Skeletal muscle satellite cell (primary cell): ENCODE data around the gene COL19A1.

Experiments
- H3K27me3 ChIP-seq: 2 replicates; pipeline ENCODE4 v1.7.0; 2013; ENCODE audit warnings: low read length; ENCODE audit not compliant: control insufficient read depth, insufficient read depth
- H3K36me3 ChIP-seq: 2 replicates; pipeline ENCODE4 v1.7.0; 2013; ENCODE audit warnings: mild to moderate bottlenecking, control low read depth, low read length; ENCODE audit not compliant: insufficient read depth
- H3K4me1 ChIP-seq: 2 replicates; pipeline ENCODE4 v1.7.0; 2013; ENCODE audit warnings: low read length; ENCODE audit not compliant: control insufficient read depth, insufficient read depth
- H3K4me2 ChIP-seq: 2 replicates; pipeline ENCODE4 v1.7.0; 2013; ENCODE audit warnings: mild to moderate bottlenecking, low read length
- H3K4me3 ChIP-seq: 2 replicates; pipeline ENCODE4 v1.7.0; 2013; ENCODE audit warnings: low read length
- H3K9ac ChIP-seq: 2 replicates; pipeline ENCODE4 v1.7.0; 2013; ENCODE audit warnings: mild to moderate bottlenecking, low read depth, low read length, moderate library complexity
- H3K9me3 ChIP-seq: replicated peaks from 2 replicates; pipeline ENCODE4 v1.7.0; 2013; ENCODE audit warnings: mild to moderate bottlenecking, control low read depth, low read length

Gene COL19A1

GRCh38 chr6:70183538-70183937 is 317.2 kb downstream of the COL19A1 start:
- no peaks in the 10 kb centered on the region for H3K9me3 ChIP-seq
- H3K4me2 ChIP-seq: no peak overlapping the region
- H3K4me1 ChIP-seq: no peaks in the 10 kb centered on the region
- H3K9ac ChIP-seq: no peak overlapping the region
- no peaks in the 10 kb centered on the region for H3K27me3 ChIP-seq
- H3K4me3 ChIP-seq: no peak overlapping the region
- H3K36me3 ChIP-seq: no peaks in the 10 kb centered on the region

DNA sequence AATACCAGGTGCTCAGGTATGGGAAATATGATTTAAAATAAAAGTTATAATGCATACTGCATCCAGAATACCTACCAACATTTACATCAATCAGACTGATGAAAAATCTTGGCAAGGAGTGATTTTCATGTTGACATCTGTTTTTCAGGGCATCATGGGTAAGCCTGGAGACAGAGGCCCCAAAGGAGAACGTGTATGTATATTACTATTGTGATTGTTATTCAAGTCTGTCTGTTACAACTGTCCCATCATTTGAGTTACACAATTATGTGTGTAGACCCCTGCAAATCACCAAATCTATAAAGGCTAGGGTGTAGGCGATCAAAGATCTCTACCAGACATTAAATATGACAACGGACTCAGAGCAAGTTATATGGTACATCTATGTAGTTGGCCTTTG is 318.4 kb downstream of the COL19A1 start:
- Histone ChIP-seq H3K9me3 (no peaks in the 10 kb centered on the region), H3K4me1 (no peaks in the 10 kb centered on the region), H3K36me3 (no peaks in the 10 kb centered on the region), H3K4me3 (no peak overlapping the region), H3K27me3 (no peaks in the 10 kb centered on the region), H3K4me2 (no peak overlapping the region), H3K9ac (no peak overlapping the region)

DNA sequence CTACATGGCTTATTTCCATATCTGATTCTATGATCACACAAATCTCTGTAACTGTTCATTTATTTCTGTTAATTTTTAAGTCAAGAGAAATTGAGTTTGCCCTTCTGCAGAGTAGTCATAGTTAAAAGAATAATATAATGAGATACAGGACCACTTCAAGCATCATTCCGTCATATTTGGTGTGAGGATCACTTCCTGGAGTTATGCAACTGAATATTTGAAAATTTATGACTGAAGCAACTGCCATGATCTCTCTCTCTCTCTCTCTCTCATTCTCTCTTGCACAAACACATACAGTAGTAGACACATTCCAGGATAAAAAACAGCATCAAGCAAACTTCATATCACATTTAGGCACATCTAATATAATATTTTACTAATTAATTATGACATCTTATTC is 320.1 kb downstream of the COL19A1 start:
- Histone ChIP-seq H3K4me3 (no peak overlapping the region), H3K36me3 (no peaks in the 10 kb centered on the region), H3K4me2 (no peak overlapping the region), H3K9ac (no peak overlapping the region), H3K9me3 (no peaks in the 10 kb centered on the region), H3K4me1 (no peaks in the 10 kb centered on the region), H3K27me3 (no peaks in the 10 kb centered on the region)

- H3K4me3 ChIP-seq: no peak overlapping the region
- H3K36me3 ChIP-seq: no peaks in the 10 kb centered on the region
- H3K4me1 ChIP-seq: no peaks in the 10 kb centered on the region
- no peaks in the 10 kb centered on the region for H3K9me3 ChIP-seq
- H3K4me2 ChIP-seq: no peak overlapping the region
- peaks cover under 1% of the 10 kb centered on the region for H3K27me3 ChIP-seq
- H3K9ac ChIP-seq: no peak overlapping the region
Measured at GRCh38 chr6:70188202-70188601, 321.8 kb downstream of the COL19A1 start.

- H3K4me1 ChIP-seq: no peaks in the 10 kb centered on the region
- no peak overlapping the region for H3K9ac ChIP-seq
- peaks cover 8% of the 10 kb centered on the region for H3K27me3 ChIP-seq
- H3K4me3 ChIP-seq: no peak overlapping the region
- no peak overlapping the region for H3K4me2 ChIP-seq
- H3K9me3 ChIP-seq: no peaks in the 10 kb centered on the region
- H3K36me3 ChIP-seq: no peaks in the 10 kb centered on the region
Measured at GRCh38 chr6:70194421-70194820, 328.1 kb downstream of the COL19A1 start.

GRCh38 chr6:70196531-70196930 is 330.2 kb downstream of the COL19A1 start:
- Histone ChIP-seq H3K4me2 (no peak overlapping the region), H3K9me3 (no peaks in the 10 kb centered on the region), H3K4me1 (no peaks in the 10 kb centered on the region), H3K4me3 (no peak overlapping the region), H3K36me3 (no peaks in the 10 kb centered on the region), H3K9ac (no peak overlapping the region), H3K27me3 (peaks cover 8% of the 10 kb centered on the region)

GRCh38 chr6:70198785-70199184 is 332.4 kb downstream of the COL19A1 start:
- H3K36me3 ChIP-seq: no peaks in the 10 kb centered on the region
- H3K27me3 ChIP-seq: peaks cover 16% of the 10 kb centered on the region
- H3K4me3 ChIP-seq: no peak overlapping the region
- no peaks in the 10 kb centered on the region for H3K4me1 ChIP-seq
- H3K4me2 ChIP-seq: no peak overlapping the region
- no peaks in the 10 kb centered on the region for H3K9me3 ChIP-seq
- H3K9ac ChIP-seq: no peak overlapping the region

- H3K4me3 ChIP-seq: no peak overlapping the region
- no peaks in the 10 kb centered on the region for H3K36me3 ChIP-seq
- no peak overlapping the region for H3K4me2 ChIP-seq
- H3K27me3 ChIP-seq: peaks cover 23% of the 10 kb centered on the region
- no peaks in the 10 kb centered on the region for H3K4me1 ChIP-seq
- H3K9ac ChIP-seq: no peak overlapping the region
- H3K9me3 ChIP-seq: no peaks in the 10 kb centered on the region
Measured at GRCh38 chr6:70208235-70208790, 342.0 kb downstream of the COL19A1 start.

GRCh38 chr6:70210462-70210861 is 344.1 kb downstream of the COL19A1 start:
- no peak overlapping the region for H3K4me3 ChIP-seq
- no peaks in the 10 kb centered on the region for H3K4me1 ChIP-seq
- H3K9me3 ChIP-seq: no peaks in the 10 kb centered on the region
- H3K9ac ChIP-seq: no peak overlapping the region
- no peak overlapping the region for H3K4me2 ChIP-seq
- no peaks in the 10 kb centered on the region for H3K36me3 ChIP-seq
- peaks cover 30% of the 10 kb centered on the region for H3K27me3 ChIP-seq

DNA sequence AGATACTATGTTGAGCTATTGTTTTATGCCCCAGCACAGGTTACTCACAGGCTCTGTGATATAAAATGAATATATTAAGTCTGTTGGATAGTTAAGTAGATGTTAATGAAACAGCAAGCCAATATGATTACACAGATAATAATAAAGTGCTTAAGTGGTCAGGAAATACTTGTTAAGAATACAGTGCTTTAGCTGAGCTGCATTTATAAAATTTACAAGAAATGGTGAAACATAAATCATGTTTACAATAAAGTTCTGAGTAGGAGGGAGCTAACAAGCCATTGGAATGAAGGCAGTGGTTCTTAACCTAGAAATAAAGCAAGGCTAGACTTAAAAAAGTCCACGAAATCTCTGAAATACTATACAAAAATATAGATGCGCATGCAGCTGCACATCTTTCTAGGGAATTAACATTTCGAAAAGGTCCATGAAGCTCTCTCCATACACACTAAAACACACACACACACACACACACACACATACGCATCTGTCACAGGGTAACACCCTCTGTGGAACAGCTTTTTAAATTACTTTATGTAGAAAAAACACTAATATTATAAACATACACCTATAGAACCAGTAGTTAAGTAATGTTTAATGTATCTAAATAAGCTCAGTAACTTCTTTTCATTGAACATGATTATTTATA is 349.2 kb downstream of the COL19A1 start:
- no peaks in the 10 kb centered on the region for H3K36me3 ChIP-seq
- H3K4me2 ChIP-seq: no peak overlapping the region
- H3K9me3 ChIP-seq: no peaks in the 10 kb centered on the region
- no peak overlapping the region for H3K4me3 ChIP-seq
- H3K9ac ChIP-seq: no peak overlapping the region
- peaks cover 39% of the 10 kb centered on the region for H3K27me3 ChIP-seq
- no peaks in the 10 kb centered on the region for H3K4me1 ChIP-seq

GRCh38 chr6:70216767-70217166 is 350.4 kb downstream of the COL19A1 start:
- no peak overlapping the region for H3K9ac ChIP-seq
- no peaks in the 10 kb centered on the region for H3K36me3 ChIP-seq
- no peak overlapping the region for H3K4me3 ChIP-seq
- no peaks in the 10 kb centered on the region for H3K9me3 ChIP-seq
- peaks cover 44% of the 10 kb centered on the region for H3K27me3 ChIP-seq
- no peaks in the 10 kb centered on the region for H3K4me1 ChIP-seq
- no peak overlapping the region for H3K4me2 ChIP-seq

DNA sequence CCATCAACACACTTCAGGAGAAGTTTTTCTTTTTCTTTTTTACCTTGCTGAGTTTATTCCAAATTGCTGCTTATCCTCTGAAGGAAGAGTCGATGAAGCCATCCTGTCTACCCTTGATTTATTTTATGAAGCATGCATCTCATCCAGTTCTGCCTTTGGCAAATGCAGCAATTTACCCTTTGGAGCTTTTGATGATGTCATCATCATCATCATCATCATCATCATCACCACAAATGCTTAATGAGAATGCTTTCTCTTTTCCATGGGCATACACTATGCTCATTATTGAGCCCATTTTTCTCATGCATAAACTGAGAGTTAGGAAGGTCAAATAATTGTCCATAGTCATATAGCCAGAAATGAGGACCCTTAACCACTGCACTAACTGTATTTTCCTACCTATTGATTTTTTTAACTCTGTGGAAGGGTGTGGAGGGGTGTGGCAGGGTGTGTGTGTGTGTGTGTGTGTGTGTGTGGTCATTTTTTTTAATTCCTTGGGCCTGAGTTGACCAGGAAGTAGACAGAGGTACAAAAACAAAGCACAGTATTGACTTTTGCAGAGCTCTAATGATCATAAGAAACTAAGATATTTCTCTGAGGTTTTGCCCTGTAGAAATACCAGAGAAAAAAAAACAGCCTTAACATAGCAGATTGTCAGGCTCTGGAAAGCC is 353.7 kb downstream of the COL19A1 start:
- no peak overlapping the region for H3K4me2 ChIP-seq
- peaks cover 49% of the 10 kb centered on the region for H3K27me3 ChIP-seq
- no peak overlapping the region for H3K4me3 ChIP-seq
- H3K4me1 ChIP-seq: no peaks in the 10 kb centered on the region
- no peaks in the 10 kb centered on the region for H3K36me3 ChIP-seq
- no peak overlapping the region for H3K9ac ChIP-seq
- H3K9me3 ChIP-seq: no peaks in the 10 kb centered on the region
